WTC11 (cell line): ENCODE measurements around the gene RPL31. TPM values are rescaled to one million over a fixed set of nuclear protein-coding genes. Genes with fewer than 3 reads are reported as not detected.

Experiments
- ATAC-seq: fragments of 200-7000 bp; cut with Tn5 transposase; 2 replicates; pipeline ENCODE4 v1.10.0; 2021; ENCODE audit warnings: mild to moderate bottlenecking, moderate library complexity
- CTCF ChIA-PET: fragments of 300-600 bp; sonication (Branson Sonifier 250); formaldehyde crosslinking; loops from one replicate; lab custom pipeline; 2021; ENCODE audit warnings: antibody characterized with exemption; lab: Charles Lee
- POLR2A ChIA-PET: fragments of 350-600 bp; sonication (Branson Sonifier 250); formaldehyde crosslinking; loops from one replicate; lab custom pipeline; 2021; ENCODE audit warnings: antibody characterized with exemption; lab: Charles Lee
- DNase-seq: peaks from one replicate; pipeline ENCODE4 v3.0.0; 2021; ENCODE audit warnings: low spot score
- H3K27ac Mint-ChIP-seq: 2 replicates; pipeline ENCODE4 v1.8.0; 2021; ENCODE audit warnings: mixed read lengths
- H3K27me3 Mint-ChIP-seq: 2 replicates; pipeline ENCODE4 v1.8.0; 2021; ENCODE audit warnings: low read depth, mild to moderate bottlenecking, moderate library complexity, mixed read lengths
- H3K36me3 Mint-ChIP-seq: 2 replicates; pipeline ENCODE4 v1.8.0; 2021; ENCODE audit warnings: mixed read lengths
- H3K4me1 Mint-ChIP-seq: 2 replicates; pipeline ENCODE4 v1.8.0; 2022; ENCODE audit warnings: mixed read lengths
- H3K4me3 Mint-ChIP-seq: 2 replicates; pipeline ENCODE4 v1.8.0; 2021; ENCODE audit warnings: mild to moderate bottlenecking, moderate library complexity, mixed read lengths
- H3K9me3 Mint-ChIP-seq: 2 replicates; pipeline ENCODE4 v1.8.0; 2021; ENCODE audit warnings: mixed read lengths
- CREM ChIP-seq: sonication (generic); formaldehyde crosslinking; IDR thresholded peaks from 2 replicates; pipeline ENCODE4 v1.8.1; 2022; ENCODE audit warnings: mild to moderate bottlenecking, missing genetic modification reagents, moderate library complexity
- FOXK1 ChIP-seq: sonication (generic); formaldehyde crosslinking; IDR thresholded peaks from 2 replicates; pipeline ENCODE4 v1.8.0; 2022; ENCODE audit warnings: mild to moderate bottlenecking, moderate library complexity, missing genetic modification reagents
- FOXP1 ChIP-seq: sonication (generic); formaldehyde crosslinking; IDR thresholded peaks from 2 replicates; pipeline ENCODE4 v1.8.0; 2022; ENCODE audit warnings: missing genetic modification reagents, mild to moderate bottlenecking, moderate library complexity, borderline replicate concordance
- IRF1 ChIP-seq: sonication (generic); formaldehyde crosslinking; IDR thresholded peaks from 2 replicates; pipeline ENCODE4 v1.8.0; 2023; ENCODE audit warnings: missing genetic modification reagents
- NR1H2 ChIP-seq: sonication (generic); formaldehyde crosslinking; IDR thresholded peaks from 2 replicates; pipeline ENCODE4 v1.9.0; 2021; ENCODE audit warnings: mild to moderate bottlenecking, moderate library complexity, missing genetic modification reagents
- NR2C2 ChIP-seq: sonication (generic); formaldehyde crosslinking; IDR thresholded peaks from 2 replicates; pipeline ENCODE4 v1.8.0; 2022; ENCODE audit warnings: mild to moderate bottlenecking, missing genetic modification reagents
- RELA ChIP-seq: sonication (generic); formaldehyde crosslinking; IDR thresholded peaks from 2 replicates; pipeline ENCODE4 v1.8.1; 2022; ENCODE audit warnings: missing genetic modification reagents, mild to moderate bottlenecking, borderline replicate concordance
- SMAD3 ChIP-seq: sonication (generic); formaldehyde crosslinking; IDR thresholded peaks from 2 replicates; pipeline ENCODE4 v1.8.0; 2022; ENCODE audit warnings: missing genetic modification reagents, mild to moderate bottlenecking, borderline replicate concordance
- TCF7 ChIP-seq: sonication (generic); formaldehyde crosslinking; IDR thresholded peaks from 2 replicates; pipeline ENCODE4 v1.8.0; 2022; ENCODE audit warnings: mild to moderate bottlenecking, low read depth, missing genetic modification reagents, moderate library complexity
- TEAD1 ChIP-seq: sonication (generic); formaldehyde crosslinking; IDR thresholded peaks from 2 replicates; pipeline ENCODE4 v1.8.0; 2022; ENCODE audit warnings: mild to moderate bottlenecking, missing genetic modification reagents
- ZBTB21 ChIP-seq: sonication (generic); formaldehyde crosslinking; IDR thresholded peaks from 2 replicates; pipeline ENCODE4 v1.8.1; 2023; ENCODE audit warnings: mild to moderate bottlenecking, missing genetic modification reagents, borderline replicate concordance
- ZNF121 ChIP-seq: sonication (generic); formaldehyde crosslinking; IDR thresholded peaks from 2 replicates; pipeline ENCODE4 v1.8.0; 2023; ENCODE audit warnings: missing genetic modification reagents
- ZNF232 ChIP-seq: sonication (generic); formaldehyde crosslinking; IDR thresholded peaks from 2 replicates; pipeline ENCODE4 v1.8.0; 2022; ENCODE audit warnings: mild to moderate bottlenecking, missing genetic modification reagents
- ZNF423 ChIP-seq: fragments of 250-450 bp; sonication (Bioruptor Pico); IDR thresholded peaks from 2 replicates; pipeline ENCODE4 v2.1.2; 2022; ENCODE audit warnings: mild to moderate bottlenecking, moderate library complexity
- total RNA-seq: library from RNA; stranded (reverse); gene quantifications from 3 replicates; pipeline ENCODE4 v1.2.3, GENCODE V29; 2021
- TF ChIP-seq, protein P1 (sequence below): fragments of 250-450 bp; sonication (Bioruptor Pico); conservative IDR thresholded peaks from 2 replicates; pipeline ENCODE4 v1.9.0; 2021; ENCODE audit warnings: mild to moderate bottlenecking
- TF ChIP-seq, protein P2 (sequence below): sonication (generic); formaldehyde crosslinking; IDR thresholded peaks from 2 replicates; pipeline ENCODE4 v1.8.0; 2023; ENCODE audit warnings: missing genetic modification reagents, mild to moderate bottlenecking, borderline replicate concordance
- TF ChIP-seq, protein P3 (sequence below): sonication (generic); formaldehyde crosslinking; IDR thresholded peaks from 2 replicates; pipeline ENCODE4 v1.8.0; 2022; ENCODE audit warnings: missing genetic modification reagents
- TF ChIP-seq, protein P4 (sequence below): sonication (generic); formaldehyde crosslinking; IDR thresholded peaks from 2 replicates; pipeline ENCODE4 v1.8.1; 2023; ENCODE audit warnings: mild to moderate bottlenecking, missing genetic modification reagents, moderate library complexity
- TF ChIP-seq, protein P5 (sequence below): sonication (generic); formaldehyde crosslinking; IDR thresholded peaks from 2 replicates; pipeline ENCODE4 v1.8.1; 2023; ENCODE audit warnings: mild to moderate bottlenecking, missing genetic modification reagents
- TF ChIP-seq, protein P6 (sequence below): sonication (generic); formaldehyde crosslinking; IDR thresholded peaks from 2 replicates; pipeline ENCODE4 v1.8.0; 2022; ENCODE audit warnings: mild to moderate bottlenecking, missing genetic modification reagents

Gene RPL31
- total RNA-seq, 1 experiment from 2014 or later = 1,590 TPM

- no peak overlapping the region for H3K4me3 Mint-ChIP-seq
- ATAC-seq (no peak), DNase-seq (no peak)
- H3K36me3 Mint-ChIP-seq = peaks cover 28% of the 10 kb centered on the region
- peaks cover 25% of the 10 kb centered on the region for H3K4me1 Mint-ChIP-seq
- no peaks in the 10 kb centered on the region for H3K27me3 Mint-ChIP-seq
- no peak overlapping the region; the same call in 1 of the 2 replicates for H3K27ac Mint-ChIP-seq
- H3K9me3 Mint-ChIP-seq = peaks cover 2% of the 10 kb centered on the region
- ChIA-PET POLR2A (no interaction called here), CTCF (interaction anchor here (0.8 to 1.5 kb wide), 2 partner anchors 9 to 143 kb away, joined by 3 to 5 read pairs; no protein-coding TSS in a partner anchor)
- no peak for TF ChIP-seq ZNF232 (CRISPR knock-in tag)
- TF ChIP-seq ZNF121 (CRISPR knock-in tag) = peak; percentile 85
Measured at GRCh38 chr2:101045330-101045729, 43.2 kb downstream of the RPL31 start.

GRCh38 chr2:101047075-101047766 is 45.1 kb downstream of the RPL31 start:
- Mint-ChIP-seq H3K4me3 (no peak overlapping the region), H3K4me1 (peaks cover 32% of the 10 kb centered on the region), H3K27ac (no peak overlapping the region), H3K9me3 (peaks cover 9% of the 10 kb centered on the region), H3K36me3 (peaks cover 43% of the 10 kb centered on the region), H3K27me3 (no peaks in the 10 kb centered on the region)
- TF ChIP-seq, protein P1, sequence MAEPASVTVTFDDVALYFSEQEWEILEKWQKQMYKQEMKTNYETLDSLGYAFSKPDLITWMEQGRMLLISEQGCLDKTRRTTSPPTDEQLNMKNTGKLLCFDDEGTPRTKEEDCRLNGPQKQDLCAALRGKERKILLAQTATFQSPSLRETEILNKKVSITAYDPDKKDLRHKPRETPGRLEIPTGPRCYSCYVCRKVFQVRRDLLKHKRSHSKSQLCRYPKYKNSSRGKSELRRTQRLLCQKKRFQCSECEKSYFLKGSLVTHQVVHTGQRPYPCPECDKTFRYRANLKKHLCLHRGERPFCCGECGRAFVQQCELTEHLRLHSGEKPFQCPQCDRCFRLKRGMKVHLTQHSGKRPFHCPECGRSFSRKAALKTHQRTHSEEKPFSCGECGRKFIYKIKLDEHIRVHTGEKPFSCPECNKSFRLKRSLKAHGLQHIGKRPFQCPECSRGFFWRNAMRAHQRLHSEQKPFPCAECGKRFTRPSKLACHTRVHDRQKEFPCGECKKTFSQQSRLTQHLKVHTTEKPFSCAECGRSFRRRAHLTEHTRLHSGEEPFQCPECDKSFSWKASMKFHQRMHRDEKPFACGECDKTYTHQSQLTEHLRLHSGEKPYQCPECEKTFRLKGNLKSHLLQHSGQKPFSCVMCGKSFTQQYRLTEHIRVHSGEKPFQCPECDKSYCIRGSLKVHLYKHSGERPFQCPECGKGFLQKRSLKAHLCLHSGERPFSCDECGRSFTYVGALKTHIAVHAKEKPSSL (CRISPR knock-in tag) = no peak
- TF ChIP-seq IRF1 (no peak), CREM (CRISPR knock-in tag) (no peak), SMAD3 (CRISPR knock-in tag) (no peak), NR1H2 (CRISPR knock-in tag) (no peak), FOXK1 (no peak), FOXP1 (CRISPR knock-in tag) (no peak), ZNF423 (CRISPR knock-in tag) (no peak), ZBTB21 (CRISPR knock-in tag) (no peak), TEAD1 (CRISPR knock-in tag) (no peak), NR2C2 (CRISPR knock-in tag) (no peak), RELA (CRISPR knock-in tag) (no peak), TCF7 (no peak)
- TF ChIP-seq, protein P2, sequence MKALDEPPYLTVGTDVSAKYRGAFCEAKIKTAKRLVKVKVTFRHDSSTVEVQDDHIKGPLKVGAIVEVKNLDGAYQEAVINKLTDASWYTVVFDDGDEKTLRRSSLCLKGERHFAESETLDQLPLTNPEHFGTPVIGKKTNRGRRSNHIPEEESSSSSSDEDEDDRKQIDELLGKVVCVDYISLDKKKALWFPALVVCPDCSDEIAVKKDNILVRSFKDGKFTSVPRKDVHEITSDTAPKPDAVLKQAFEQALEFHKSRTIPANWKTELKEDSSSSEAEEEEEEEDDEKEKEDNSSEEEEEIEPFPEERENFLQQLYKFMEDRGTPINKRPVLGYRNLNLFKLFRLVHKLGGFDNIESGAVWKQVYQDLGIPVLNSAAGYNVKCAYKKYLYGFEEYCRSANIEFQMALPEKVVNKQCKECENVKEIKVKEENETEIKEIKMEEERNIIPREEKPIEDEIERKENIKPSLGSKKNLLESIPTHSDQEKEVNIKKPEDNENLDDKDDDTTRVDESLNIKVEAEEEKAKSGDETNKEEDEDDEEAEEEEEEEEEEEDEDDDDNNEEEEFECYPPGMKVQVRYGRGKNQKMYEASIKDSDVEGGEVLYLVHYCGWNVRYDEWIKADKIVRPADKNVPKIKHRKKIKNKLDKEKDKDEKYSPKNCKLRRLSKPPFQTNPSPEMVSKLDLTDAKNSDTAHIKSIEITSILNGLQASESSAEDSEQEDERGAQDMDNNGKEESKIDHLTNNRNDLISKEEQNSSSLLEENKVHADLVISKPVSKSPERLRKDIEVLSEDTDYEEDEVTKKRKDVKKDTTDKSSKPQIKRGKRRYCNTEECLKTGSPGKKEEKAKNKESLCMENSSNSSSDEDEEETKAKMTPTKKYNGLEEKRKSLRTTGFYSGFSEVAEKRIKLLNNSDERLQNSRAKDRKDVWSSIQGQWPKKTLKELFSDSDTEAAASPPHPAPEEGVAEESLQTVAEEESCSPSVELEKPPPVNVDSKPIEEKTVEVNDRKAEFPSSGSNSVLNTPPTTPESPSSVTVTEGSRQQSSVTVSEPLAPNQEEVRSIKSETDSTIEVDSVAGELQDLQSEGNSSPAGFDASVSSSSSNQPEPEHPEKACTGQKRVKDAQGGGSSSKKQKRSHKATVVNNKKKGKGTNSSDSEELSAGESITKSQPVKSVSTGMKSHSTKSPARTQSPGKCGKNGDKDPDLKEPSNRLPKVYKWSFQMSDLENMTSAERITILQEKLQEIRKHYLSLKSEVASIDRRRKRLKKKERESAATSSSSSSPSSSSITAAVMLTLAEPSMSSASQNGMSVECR (CRISPR knock-in tag) = no peak
- TF ChIP-seq, protein P3, sequence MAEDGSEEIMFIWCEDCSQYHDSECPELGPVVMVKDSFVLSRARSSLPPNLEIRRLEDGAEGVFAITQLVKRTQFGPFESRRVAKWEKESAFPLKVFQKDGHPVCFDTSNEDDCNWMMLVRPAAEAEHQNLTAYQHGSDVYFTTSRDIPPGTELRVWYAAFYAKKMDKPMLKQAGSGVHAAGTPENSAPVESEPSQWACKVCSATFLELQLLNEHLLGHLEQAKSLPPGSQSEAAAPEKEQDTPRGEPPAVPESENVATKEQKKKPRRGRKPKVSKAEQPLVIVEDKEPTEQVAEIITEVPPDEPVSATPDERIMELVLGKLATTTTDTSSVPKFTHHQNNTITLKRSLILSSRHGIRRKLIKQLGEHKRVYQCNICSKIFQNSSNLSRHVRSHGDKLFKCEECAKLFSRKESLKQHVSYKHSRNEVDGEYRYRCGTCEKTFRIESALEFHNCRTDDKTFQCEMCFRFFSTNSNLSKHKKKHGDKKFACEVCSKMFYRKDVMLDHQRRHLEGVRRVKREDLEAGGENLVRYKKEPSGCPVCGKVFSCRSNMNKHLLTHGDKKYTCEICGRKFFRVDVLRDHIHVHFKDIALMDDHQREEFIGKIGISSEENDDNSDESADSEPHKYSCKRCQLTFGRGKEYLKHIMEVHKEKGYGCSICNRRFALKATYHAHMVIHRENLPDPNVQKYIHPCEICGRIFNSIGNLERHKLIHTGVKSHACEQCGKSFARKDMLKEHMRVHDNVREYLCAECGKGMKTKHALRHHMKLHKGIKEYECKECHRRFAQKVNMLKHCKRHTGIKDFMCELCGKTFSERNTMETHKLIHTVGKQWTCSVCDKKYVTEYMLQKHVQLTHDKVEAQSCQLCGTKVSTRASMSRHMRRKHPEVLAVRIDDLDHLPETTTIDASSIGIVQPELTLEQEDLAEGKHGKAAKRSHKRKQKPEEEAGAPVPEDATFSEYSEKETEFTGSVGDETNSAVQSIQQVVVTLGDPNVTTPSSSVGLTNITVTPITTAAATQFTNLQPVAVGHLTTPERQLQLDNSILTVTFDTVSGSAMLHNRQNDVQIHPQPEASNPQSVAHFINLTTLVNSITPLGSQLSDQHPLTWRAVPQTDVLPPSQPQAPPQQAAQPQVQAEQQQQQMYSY (CRISPR knock-in tag) = no peak
- TF ChIP-seq, protein P4, sequence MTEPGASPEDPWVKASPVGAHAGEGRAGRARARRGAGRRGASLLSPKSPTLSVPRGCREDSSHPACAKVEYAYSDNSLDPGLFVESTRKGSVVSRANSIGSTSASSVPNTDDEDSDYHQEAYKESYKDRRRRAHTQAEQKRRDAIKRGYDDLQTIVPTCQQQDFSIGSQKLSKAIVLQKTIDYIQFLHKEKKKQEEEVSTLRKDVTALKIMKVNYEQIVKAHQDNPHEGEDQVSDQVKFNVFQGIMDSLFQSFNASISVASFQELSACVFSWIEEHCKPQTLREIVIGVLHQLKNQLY (CRISPR knock-in tag) = no peak
- TF ChIP-seq, protein P5, sequence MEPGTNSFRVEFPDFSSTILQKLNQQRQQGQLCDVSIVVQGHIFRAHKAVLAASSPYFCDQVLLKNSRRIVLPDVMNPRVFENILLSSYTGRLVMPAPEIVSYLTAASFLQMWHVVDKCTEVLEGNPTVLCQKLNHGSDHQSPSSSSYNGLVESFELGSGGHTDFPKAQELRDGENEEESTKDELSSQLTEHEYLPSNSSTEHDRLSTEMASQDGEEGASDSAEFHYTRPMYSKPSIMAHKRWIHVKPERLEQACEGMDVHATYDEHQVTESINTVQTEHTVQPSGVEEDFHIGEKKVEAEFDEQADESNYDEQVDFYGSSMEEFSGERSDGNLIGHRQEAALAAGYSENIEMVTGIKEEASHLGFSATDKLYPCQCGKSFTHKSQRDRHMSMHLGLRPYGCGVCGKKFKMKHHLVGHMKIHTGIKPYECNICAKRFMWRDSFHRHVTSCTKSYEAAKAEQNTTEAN = no peak
- TF ChIP-seq, protein P6, sequence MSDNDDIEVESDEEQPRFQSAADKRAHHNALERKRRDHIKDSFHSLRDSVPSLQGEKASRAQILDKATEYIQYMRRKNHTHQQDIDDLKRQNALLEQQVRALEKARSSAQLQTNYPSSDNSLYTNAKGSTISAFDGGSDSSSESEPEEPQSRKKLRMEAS = no peak
- ChIA-PET POLR2A (interaction anchor here (0.5 kb wide), 1 partner anchor 40 kb away, joined by 3 read pairs; no protein-coding TSS in a partner anchor), CTCF (interaction anchor here (1.0 to 2.2 kb wide), 4 partner anchors 10 to 453 kb away, joined by 3 to 11 read pairs (median 6); no protein-coding TSS in a partner anchor)
- DNase-seq (no peak), ATAC-seq (peak; percentile 23; the same call in 1 of the 2 replicates)
